Aorta (tissue), 5 donors: ENCODE data around the gene RSRC1. TPM values are rescaled to one million over a fixed set of nuclear protein-coding genes. Genes with fewer than 3 reads are reported as not detected.
"Not testable (repeated sequence)": the region's sequence is repeated elsewhere in the genome, so short reads cannot be mapped to it uniquely, and the experiment has no call there.

Experiments used
- ATAC-seq: fragments of 200-7000 bp; cut with Tn5 transposase; one replicate; pipeline ENCODE4 v1.9.1; 2022; ENCODE audit warnings: moderate library complexity; ENCODE audit not compliant: low FRiP score
- DNase-seq, 2 donors: peaks; one replicate each; pipeline ENCODE4 v3.0.0-alpha.2; 2020
- H3K27ac ChIP-seq, 2 donors: one replicate each; pipeline ENCODE4 v1.5.1; 2013; ENCODE audit warnings: low read length in 2 of 2, mild to moderate bottlenecking in 2 of 2, moderate library complexity in 2 of 2, control low read depth in 1 of 2, inconsistent platforms in 1 of 2, low read depth in 1 of 2
- H3K27me3 ChIP-seq, 2 donors: one replicate each; pipeline ENCODE4 v1.6.1; 2013; ENCODE audit warnings: control low read depth in 1 of 2, low read length in 1 of 2, mild to moderate bottlenecking in 1 of 2, moderate library complexity in 1 of 2; ENCODE audit not compliant: insufficient read depth in 2 of 2, control insufficient read depth in 1 of 2
- H3K36me3 ChIP-seq, 2 donors: one replicate each; pipeline ENCODE4 v1.6.1; 2013; ENCODE audit warnings: control low read depth in 1 of 2, low read length in 1 of 2, mild to moderate bottlenecking in 1 of 2; ENCODE audit not compliant: insufficient read depth in 2 of 2, control insufficient read depth in 1 of 2
- H3K4me1 ChIP-seq, 2 donors: one replicate each; pipeline ENCODE4 v1.6.1; 2013; ENCODE audit warnings: low read length in 2 of 2, control low read depth in 1 of 2, mild to moderate bottlenecking in 1 of 2, moderate library complexity in 1 of 2; ENCODE audit not compliant: insufficient read depth in 2 of 2, control insufficient read depth in 1 of 2
- H3K4me3 ChIP-seq, 2 donors: one replicate each; pipeline ENCODE4 v1.5.1; 2013; ENCODE audit warnings: low read length in 2 of 2, control low read depth in 1 of 2, mild to moderate bottlenecking in 1 of 2
- H3K9me3 ChIP-seq: one replicate; pipeline ENCODE4 v1.6.1; 2013; ENCODE audit warnings: mild to moderate bottlenecking, low read length; ENCODE audit not compliant: control insufficient read depth
- WGBS, 2 donors: extraction: QIAGEN DNeasy Blood & Tissue Kit; methylation state at CpG; one replicate each; pipeline ENCODE4 v1.1.7; 2013; 5-methylcytosine and 5-hydroxymethylcytosine counted together
- intact Hi-C, 2 donors: fragments of 100-400 bp; cut with DNase I; formaldehyde crosslinking; loops; one replicate each; pipeline versions ENCODE4 v1.14.2 to v1.15.0; 2022
- polyA plus RNA-seq, 2 donors: library from polyadenylated mRNA; stranded (reverse); fragments of 200-250 nt; gene quantifications; one replicate each; pipeline ENCODE4 v1.2.3, GENCODE V29; 2013
- total RNA-seq, 2 donors: library from RNA; stranded (reverse); fragmentation: NEBNext Ultra II Directional; extraction: Animal tissue kit (Norgen Biotek cat#: 25700); gene quantifications; one replicate each; pipeline ENCODE4 v1.2.1, GENCODE V29; 2021
- donor health status: healthy with polysubstance abuse.
- donor health status: Bipolar disorder and iron deficiency.
- donor health status: DM: no; HTN: no; CAD: no.
- donor health status: DM: no; HTN: no; CAD: no.
- donor health status: DM: yes; HTN: yes; CAD: no.

The RSRC1 gene
- total and polyA plus RNA-seq, 4 donors, result 17.3 to 39.4 (median 28.4) TPM

DNA sequence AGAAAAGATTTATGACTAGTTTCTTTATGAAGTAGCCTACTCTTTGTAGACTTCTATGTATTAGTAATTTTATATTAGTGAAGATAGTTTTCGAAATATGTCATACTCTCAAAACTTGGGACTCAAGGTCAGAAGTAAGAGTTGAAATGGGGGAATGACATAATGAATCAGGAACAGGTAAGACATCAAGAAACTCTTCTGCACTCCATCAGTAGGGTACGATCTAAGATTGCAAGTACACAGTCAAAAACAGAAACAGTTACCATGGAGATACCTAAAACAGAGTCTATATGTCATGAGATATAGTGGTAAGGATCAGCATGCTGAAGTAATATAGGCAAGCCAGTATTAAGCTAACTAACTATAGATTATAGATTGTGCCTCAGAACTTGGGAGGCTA lies 274.1 kb downstream of the RSRC1 start:
- Histone ChIP-seq H3K36me3 (no peaks in the 10 kb centered on the region), H3K4me3 (no peak overlapping the region), H3K9me3 (no peaks in the 10 kb centered on the region), H3K27me3 (no peaks in the 10 kb centered on the region), H3K4me1 (no peaks in the 10 kb centered on the region), H3K27ac (no peak overlapping the region)
- ATAC-seq (no peak), DNase-seq (no peak)
- intact Hi-C loops, result no loop called here
- 95 to 96% methylated on average over 2 of the region's 2 CpGs for whole genome bisulfite sequencing, 2 donors

DNA sequence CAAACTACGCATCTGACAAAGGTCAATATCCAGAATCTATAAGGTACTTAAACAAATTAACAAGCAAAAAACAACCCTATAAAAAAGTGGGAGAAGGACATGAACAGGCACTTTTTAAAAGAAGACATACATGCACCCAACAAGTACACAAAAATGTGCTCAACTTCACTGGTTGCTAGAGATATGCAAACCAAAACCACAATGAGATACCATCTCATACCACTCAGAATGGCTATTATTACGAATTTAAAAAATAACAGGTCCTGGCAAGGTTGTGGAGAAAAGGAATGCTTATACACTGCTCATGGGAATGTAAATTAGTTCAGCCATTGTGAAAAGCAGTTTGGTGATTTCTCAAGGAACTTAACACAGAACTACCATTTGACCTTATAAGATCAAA lies 285.5 kb downstream of the RSRC1 start:
- Histone ChIP-seq H3K4me1 (no peaks in the 10 kb centered on the region), H3K4me3 (no peak overlapping the region), H3K36me3 (no peaks in the 10 kb centered on the region), H3K27me3 (no peaks in the 10 kb centered on the region), H3K9me3 (no peaks in the 10 kb centered on the region), H3K27ac (no peak overlapping the region)
- ATAC-seq (no peak), DNase-seq (no peak)
- 68 to 94% methylated on average over 2 of the region's 2 CpGs for WGBS, 2 donors
- intact Hi-C loops, result no loop called here

DNA sequence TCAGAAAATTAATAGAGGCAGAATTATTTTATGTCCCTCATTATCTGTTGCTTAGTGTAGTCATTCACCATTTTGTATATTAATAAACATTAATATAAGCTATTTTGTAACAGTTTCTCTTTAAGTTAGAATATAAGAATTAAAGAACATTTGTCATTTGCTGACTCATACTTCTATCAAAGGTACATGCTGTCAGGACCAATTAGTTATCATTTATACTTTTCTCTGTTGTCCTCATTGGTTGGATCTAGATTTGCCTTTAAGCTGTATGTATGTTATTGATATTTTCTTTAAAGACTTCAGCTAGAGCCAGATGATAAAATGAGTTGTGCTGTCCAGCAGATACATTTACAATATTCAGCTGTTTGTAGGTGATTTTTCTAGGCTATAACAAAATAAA lies 292.7 kb downstream of the RSRC1 start:
- intact Hi-C loops, result no loop called here
- no peaks in the 10 kb centered on the region for H3K4me1 ChIP-seq
- H3K27ac ChIP-seq, result no peak overlapping the region
- no peaks in the 10 kb centered on the region for H3K36me3 ChIP-seq
- ATAC-seq (no peak), DNase-seq (no peak)
- H3K9me3 ChIP-seq, result no peaks in the 10 kb centered on the region
- no peaks in the 10 kb centered on the region for H3K27me3 ChIP-seq
- no peak overlapping the region for H3K4me3 ChIP-seq

DNA sequence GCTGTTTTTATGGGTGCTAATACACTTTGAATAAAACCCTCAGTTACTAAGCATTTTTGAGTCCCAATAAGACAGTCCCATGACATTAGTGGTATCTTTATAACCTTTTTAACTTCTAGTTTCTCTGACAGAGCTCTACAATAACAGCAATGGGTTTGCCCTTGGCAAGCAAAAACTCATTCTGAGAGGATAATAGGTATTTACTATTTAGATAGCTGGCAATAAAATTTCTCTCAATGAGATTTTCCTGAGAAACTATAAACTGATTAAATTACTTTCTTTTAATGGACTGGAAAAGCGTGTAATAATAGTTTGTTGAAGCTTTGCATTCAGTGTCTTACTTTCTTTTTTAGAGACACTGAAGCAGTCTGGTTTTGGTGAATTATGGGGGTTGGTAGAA lies 293.1 kb downstream of the RSRC1 start:
- no peak overlapping the region for H3K27ac ChIP-seq
- H3K4me1 ChIP-seq, result no peaks in the 10 kb centered on the region
- no peaks in the 10 kb centered on the region for H3K36me3 ChIP-seq
- intact Hi-C loops, result no loop called here
- H3K9me3 ChIP-seq, result no peaks in the 10 kb centered on the region
- DNase-seq (no peak), ATAC-seq (no peak)
- no peak overlapping the region for H3K4me3 ChIP-seq
- WGBS, 2 donors, result 81 to 86% methylated on average over 1 of the region's 1 CpG
- H3K27me3 ChIP-seq, result no peaks in the 10 kb centered on the region

DNA sequence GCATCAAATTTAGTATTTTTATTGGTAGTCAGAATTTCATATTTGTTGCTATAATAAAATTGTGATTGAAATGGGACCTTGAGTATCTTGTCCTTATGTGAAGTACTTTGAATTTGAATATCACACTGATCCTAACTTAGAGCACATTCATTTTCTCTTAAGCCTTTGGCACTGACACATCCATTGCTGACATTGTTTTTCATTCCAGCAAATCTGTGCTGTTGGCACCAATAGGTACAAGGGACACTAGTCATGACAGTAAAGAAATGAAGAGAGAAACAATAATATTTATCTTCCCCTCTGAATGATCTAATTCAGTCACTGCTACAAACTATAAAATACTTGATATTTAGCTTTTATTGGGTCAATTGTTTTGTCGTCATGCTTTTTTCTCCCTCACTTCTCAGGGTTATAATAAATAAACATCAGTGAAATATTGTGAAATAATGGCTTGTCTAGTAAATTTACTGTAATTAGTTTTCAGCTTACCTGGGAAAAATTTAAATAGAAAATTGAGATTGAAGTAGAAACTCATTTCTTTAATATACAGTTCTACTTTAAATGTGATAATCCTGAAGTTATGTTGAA lies 294.3 kb downstream of the RSRC1 start:
- WGBS, 2 donors, result 68 to 79% methylated on average over 1 of the region's 1 CpG
- H3K27ac ChIP-seq, result no peak overlapping the region
- DNase-seq, result no peak
- no peak overlapping the region for H3K4me3 ChIP-seq
- H3K36me3 ChIP-seq, result no peaks in the 10 kb centered on the region
- no peaks in the 10 kb centered on the region for H3K9me3 ChIP-seq
- no peaks in the 10 kb centered on the region for H3K4me1 ChIP-seq
- intact Hi-C loops, result no loop called here
- no peaks in the 10 kb centered on the region for H3K27me3 ChIP-seq
- ATAC-seq, result no peak

DNA sequence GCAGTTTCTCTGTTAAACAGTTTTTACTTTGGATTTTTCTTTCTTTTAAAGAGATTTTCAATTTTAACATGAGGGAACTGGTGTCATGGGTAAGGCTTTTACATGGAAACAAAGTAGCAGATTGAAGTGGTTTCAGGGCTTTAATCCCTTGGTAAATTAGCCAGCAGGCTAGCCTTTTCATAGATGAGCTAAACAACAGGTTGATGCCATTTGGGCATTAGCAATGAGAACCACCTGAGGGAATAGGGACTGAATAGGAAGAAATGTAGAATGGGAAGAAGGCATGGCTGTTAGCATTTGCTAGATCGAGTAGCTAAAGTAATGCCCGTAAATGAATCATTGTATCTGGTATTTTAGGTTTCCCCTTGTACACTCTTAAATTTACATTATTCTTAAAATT lies 295.6 kb downstream of the RSRC1 start:
- no peak for DNase-seq
- intact Hi-C loops, result no loop called here
- WGBS, 2 donors, result 87 to 90% methylated on average over 2 of the region's 2 CpGs
- Histone ChIP-seq H3K4me3 (no peak overlapping the region), H3K9me3 (no peaks in the 10 kb centered on the region), H3K27ac (no peak overlapping the region), H3K36me3 (no peaks in the 10 kb centered on the region), H3K27me3 (no peaks in the 10 kb centered on the region), H3K4me1 (no peaks in the 10 kb centered on the region)
- ATAC-seq, result no peak

DNA sequence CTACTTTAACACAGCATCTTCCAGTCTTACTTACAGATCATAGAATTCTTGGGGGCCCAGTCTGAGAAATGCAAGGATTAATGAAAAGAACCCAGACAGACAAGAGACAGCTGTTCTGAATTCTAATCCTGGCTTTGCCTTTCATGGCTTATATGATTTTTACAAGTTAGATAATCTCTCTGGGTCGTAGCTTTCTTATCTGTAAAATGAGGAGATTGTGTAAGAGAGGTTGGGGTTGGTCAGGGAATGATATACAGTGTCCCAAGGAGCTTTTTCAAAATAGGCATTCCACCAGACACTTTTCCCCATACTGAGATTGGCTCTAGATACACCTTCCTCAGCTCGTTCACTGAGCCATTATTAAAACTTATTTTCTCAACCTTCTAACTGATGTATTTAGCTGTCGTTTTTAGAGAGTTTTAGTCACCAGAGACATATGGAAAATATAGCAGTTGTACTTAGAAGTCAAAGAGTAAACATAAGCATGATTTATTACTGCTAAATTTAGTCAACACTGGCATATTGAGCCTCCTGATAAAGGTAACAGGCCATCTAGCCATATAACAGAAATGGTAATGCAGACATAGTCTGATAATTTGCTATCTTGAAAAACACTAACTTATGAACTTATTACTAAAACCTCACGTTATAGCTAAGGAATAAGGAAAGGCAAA lies 298.1 kb downstream of the RSRC1 start:
- ATAC-seq, result no peak
- intact Hi-C loops, result no loop called here
- H3K4me1 ChIP-seq, result no peaks in the 10 kb centered on the region
- no peaks in the 10 kb centered on the region for H3K9me3 ChIP-seq
- no peak for DNase-seq
- H3K27me3 ChIP-seq, result no peaks in the 10 kb centered on the region
- 37 to 47% methylated on average over 4 of the region's 4 CpGs for WGBS, 2 donors
- H3K4me3 ChIP-seq, result no peak overlapping the region
- no peaks in the 10 kb centered on the region for H3K36me3 ChIP-seq
- H3K27ac ChIP-seq, result no peak overlapping the region

DNA sequence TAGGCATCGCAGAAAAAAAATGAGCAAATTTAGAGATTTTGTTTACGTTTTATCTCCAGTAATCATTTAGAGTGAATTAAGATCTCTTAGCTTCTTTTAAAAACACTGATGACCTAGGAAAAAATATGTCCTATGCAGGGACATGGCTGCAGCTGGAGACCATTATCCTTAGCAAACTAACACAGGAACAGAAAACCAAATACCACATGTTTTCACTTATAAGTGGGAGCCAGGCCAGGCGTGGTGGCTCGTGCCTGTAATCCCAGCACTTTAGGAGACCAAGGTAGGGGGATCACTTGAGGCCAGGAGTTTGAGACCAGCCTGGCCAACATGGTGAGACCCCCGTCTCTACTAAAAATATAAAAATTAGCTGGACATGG lies 298.6 kb downstream of the RSRC1 start:
- H3K4me1 ChIP-seq, H3K27me3 ChIP-seq, ATAC-seq, H3K36me3 ChIP-seq, H3K9me3 ChIP-seq, intact Hi-C loops, H3K4me3 ChIP-seq, H3K27ac ChIP-seq: not testable (repeated sequence)
- WGBS, 2 donors, result 44 to 59% methylated on average over 5 of the region's 5 CpGs
- peak in 1 of 2 donors; percentile 44 for DNase-seq

DNA sequence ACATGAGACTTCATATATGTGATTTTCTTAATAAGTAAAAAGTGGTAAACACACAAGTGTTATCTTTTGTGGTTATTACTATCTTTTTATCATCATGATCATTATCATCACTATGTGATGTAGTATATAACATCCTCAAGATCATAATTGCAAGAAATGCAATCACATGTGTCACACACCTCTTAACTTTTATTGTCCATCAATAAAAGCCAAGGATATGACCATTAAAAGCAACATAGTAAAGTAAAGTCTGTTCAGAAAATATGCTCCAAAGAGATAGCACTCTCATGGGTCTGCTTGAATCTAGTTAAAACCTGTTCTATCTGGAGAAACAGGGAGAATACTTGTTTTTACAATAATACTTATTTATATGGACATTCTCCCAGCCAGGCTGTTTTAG lies 308.1 kb downstream of the RSRC1 start:
- Histone ChIP-seq H3K27ac (no peak overlapping the region), H3K36me3 (no peaks in the 10 kb centered on the region), H3K4me3 (no peak overlapping the region), H3K9me3 (no peaks in the 10 kb centered on the region), H3K4me1 (no peaks in the 10 kb centered on the region), H3K27me3 (no peaks in the 10 kb centered on the region)
- intact Hi-C loops, result no loop called here
- no peak for DNase-seq
- no peak for ATAC-seq
